ENCODE data around the gene SFI1. TPM values are rescaled to one million over a fixed set of nuclear protein-coding genes. Genes with fewer than 3 reads are reported as not detected.

Gene SFI1
- total and polyA plus RNA-seq, 2 donors (not counting 1 experiment from before 2014, with no cell fraction given), result 80.2 to 182 TPM

- no peak for ATAC-seq (ENCODE audit: low read depth)
- WGBS (ENCODE audit: insufficient coverage), result 96% methylated on average over 2 of the region's 2 CpGs
- no peak overlapping the region for H3K9ac ChIP-seq (ENCODE audit: low read length)
- no peak overlapping the region for H3K4me2 ChIP-seq (replicated peaks; ENCODE audit: low read depth, low read length, poor library complexity, severe bottlenecking)
- Mint-ChIP-seq H3K4me3 (peak overlapping the region; percentile 14), H3K9me3 (ENCODE audit: insufficient read depth) (no peaks in the 10 kb centered on the region), H3K4me1 (peaks cover 56% of the 10 kb centered on the region), H3K27ac (peak overlapping the region; percentile 10), H3K27me3 (no peaks in the 10 kb centered on the region)
- intact Hi-C loops (cut with micrococcal nuclease), result no loop called here
- no peak overlapping the region for H2AFZ ChIP-seq (ENCODE audit: insufficient read depth, low read depth, low read length, poor library complexity, severe bottlenecking)
- ChIA-PET CTCF (interaction anchor here (1.4 to 2.9 kb wide), 2 partner anchors 12 to 20 kb away, joined by 4 to 13 read pairs; no protein-coding TSS in a partner anchor), POLR2A (interaction anchor here (1.7 kb wide), 1 partner anchor 24 kb away, joined by 5 read pairs; no protein-coding TSS in a partner anchor)
- peaks cover 2 to 15% of the 10 kb centered on the region in 2 experiments for H3K36me3 ChIP-seq (replicated peaks in 1 of 2; ENCODE audit: control extremely low read depth in 1 of 2, control insufficient read depth in 1 of 2, extremely low read depth in 1 of 2, insufficient read depth in 2 of 2, low read length in 1 of 2)
- DNase-seq, result no peak
- peaks cover 96% of the 10 kb centered on the region for H3K79me2 ChIP-seq (ENCODE audit: control insufficient read depth, insufficient read depth, low read length)
- no peak overlapping the region for H3K27ac ChIP-seq (ENCODE audit: low read length in 2 of 2)
- no peak for TF ChIP-seq EZH2 (IDR thresholded peaks at IDR 0.05; ENCODE audit: borderline replicate concordance, insufficient read depth, low read depth, low read length, poor library complexity, severe bottlenecking)
- TF ChIP-seq CTCF (IDR thresholded peaks at IDR 0.05), result no peak
- peaks cover 16 to 33% of the 10 kb centered on the region in 2 donors for H3K4me1 ChIP-seq (ENCODE audit: control insufficient read depth in 2 of 2, insufficient read depth in 2 of 2, low read length in 2 of 2)
- H4K20me1 ChIP-seq (ENCODE audit: control insufficient read depth, insufficient read depth, low read length, poor library complexity, severe bottlenecking), result peaks cover 40% of the 10 kb centered on the region
- H3K27me3 ChIP-seq (replicated peaks in 1 of 4; ENCODE audit: control extremely low read depth in 1 of 4, control insufficient read depth in 3 of 4, insufficient read depth in 4 of 4, low read length in 3 of 4), result no peaks in the 10 kb centered on the region
- H3K4me3 ChIP-seq (ENCODE audit: control extremely low read depth in 1 of 5, extremely low read depth in 1 of 5, insufficient read depth in 1 of 5, low read depth in 2 of 5, low read length in 4 of 5), result no peak overlapping the region
- H3K9me3 ChIP-seq (ENCODE audit: control extremely low read depth in 1 of 3, control insufficient read depth in 2 of 3, insufficient read depth in 1 of 3, low read length in 2 of 3), result no peaks in the 10 kb centered on the region
Observed at GRCh38 chr22:31653944-31654343, 157.6 kb downstream of the SFI1 start.

- TF ChIP-seq EZH2 (IDR thresholded peaks at IDR 0.05; ENCODE audit: borderline replicate concordance, insufficient read depth, low read depth, low read length, poor library complexity, severe bottlenecking) (no peak), CTCF (IDR thresholded peaks at IDR 0.05) (no peak)
- peak overlapping the region; percentile 10 for H3K27ac Mint-ChIP-seq
- ATAC-seq (ENCODE audit: low read depth) (no peak), DNase-seq (no peak)
- peaks cover 56% of the 10 kb centered on the region for H3K4me1 Mint-ChIP-seq
- H3K4me3 Mint-ChIP-seq, result peak overlapping the region; percentile 24
- Histone ChIP-seq H3K27me3 (replicated peaks in 1 of 4; ENCODE audit: control extremely low read depth in 1 of 4, control insufficient read depth in 3 of 4, insufficient read depth in 4 of 4, low read length in 3 of 4) (no peaks in the 10 kb centered on the region), H3K9ac (ENCODE audit: low read length) (no peak overlapping the region), H4K20me1 (ENCODE audit: control insufficient read depth, insufficient read depth, low read length, poor library complexity, severe bottlenecking) (peaks cover 43% of the 10 kb centered on the region), H3K4me3 (ENCODE audit: control extremely low read depth in 1 of 5, extremely low read depth in 1 of 5, insufficient read depth in 1 of 5, low read depth in 2 of 5, low read length in 4 of 5) (no peak overlapping the region), H2AFZ (ENCODE audit: insufficient read depth, low read depth, low read length, poor library complexity, severe bottlenecking) (no peak overlapping the region), H3K79me2 (ENCODE audit: control insufficient read depth, insufficient read depth, low read length) (peaks cover 96% of the 10 kb centered on the region), H3K27ac (ENCODE audit: low read length in 2 of 2) (no peak overlapping the region), H3K9me3 (ENCODE audit: control extremely low read depth in 1 of 3, control insufficient read depth in 2 of 3, insufficient read depth in 1 of 3, low read length in 2 of 3) (no peaks in the 10 kb centered on the region), H3K4me2 (replicated peaks; ENCODE audit: low read depth, low read length, poor library complexity, severe bottlenecking) (no peak overlapping the region), H3K4me1 (ENCODE audit: control insufficient read depth in 2 of 2, insufficient read depth in 2 of 2, low read length in 2 of 2) (peaks cover 16 to 33% of the 10 kb centered on the region in 2 donors), H3K36me3 (replicated peaks in 1 of 2; ENCODE audit: control extremely low read depth in 1 of 2, control insufficient read depth in 1 of 2, extremely low read depth in 1 of 2, insufficient read depth in 2 of 2, low read length in 1 of 2) (peaks cover 2 to 11% of the 10 kb centered on the region in 2 experiments)
- 90% methylated on average over 3 of the region's 5 CpGs for WGBS (ENCODE audit: insufficient coverage)
- no peaks in the 10 kb centered on the region for H3K27me3 Mint-ChIP-seq
- CTCF ChIA-PET, result interaction anchor here (0.7 to 2.9 kb wide), 4 partner anchors 10 to 96 kb away, joined by 3 to 13 read pairs (median 4); partner anchors contain the start of gene PRR14L
- POLR2A ChIA-PET, result interaction anchor here (1.7 kb wide), 1 partner anchor 24 kb away, joined by 5 read pairs; no protein-coding TSS in a partner anchor
- no peaks in the 10 kb centered on the region for H3K9me3 Mint-ChIP-seq (ENCODE audit: insufficient read depth)
- intact Hi-C loops (cut with micrococcal nuclease), result no loop called here
Observed at GRCh38 chr22:31654408-31654807, 158.1 kb downstream of the SFI1 start.

Measured in B cell (primary cell).